Lower lobe of right lung (tissue), 2 donors: ENCODE measurements around the gene NOTCH2. TPM values are rescaled to one million over a fixed set of nuclear protein-coding genes. Genes with fewer than 3 reads are reported as not detected.

ENCODE experiments used
- ATAC-seq, 2 donors: fragments of 200-7000 bp; cut with Tn5 transposase; one replicate each; pipeline ENCODE4 v1.9.1; 2020 to 2022; ENCODE audit warnings: mild to moderate bottlenecking in 2 of 2, moderate library complexity in 2 of 2
- DNase-seq: peaks from one replicate; pipeline ENCODE4 v3.0.0-alpha.2; 2020
- H3K27ac ChIP-seq: fragments of 200-600 bp; one replicate; pipeline ENCODE4 v1.8.0; 2022
- H3K27me3 ChIP-seq: fragments of 200-600 bp; one replicate; pipeline ENCODE4 v1.8.0; 2022; ENCODE audit warnings: low read depth
- H3K36me3 ChIP-seq: fragments of 200-600 bp; one replicate; pipeline ENCODE4 v1.8.0; 2022; ENCODE audit warnings: mild to moderate bottlenecking
- H3K4me1 ChIP-seq: fragments of 200-600 bp; one replicate; pipeline ENCODE4 v1.8.0; 2022
- H3K4me3 ChIP-seq: fragments of 200-600 bp; one replicate; pipeline ENCODE4 v1.8.0; 2022; ENCODE audit warnings: mild to moderate bottlenecking
- H3K9me3 ChIP-seq: fragments of 200-600 bp; one replicate; pipeline ENCODE4 v1.8.0; 2022
- intact Hi-C: fragments of 100-400 bp; cut with DNase I; formaldehyde crosslinking; loops from one replicate; pipeline ENCODE4 v1.11.0; 2022
- total RNA-seq: library from RNA; stranded (reverse); fragmentation: NEBNext Ultra II Directional; extraction: Animal tissue kit (Norgen Biotek cat#: 25700); gene quantifications from one replicate; pipeline ENCODE4 v1.2.1, GENCODE V29; 2021
- TF ChIP-seq, protein P1 (sequence below): fragments of 200-600 bp; IDR thresholded peaks from one replicate; pipeline ENCODE4 v1.8.0; 2022; ENCODE audit warnings: antibody characterized with exemption, mild to moderate bottlenecking
- donor health status: DM: no; HTN: yes; CAD: no; lungs with severe emphysema.

The NOTCH2 gene
- total RNA-seq, 1 donor from 2014 or later = 101 TPM

DNA sequence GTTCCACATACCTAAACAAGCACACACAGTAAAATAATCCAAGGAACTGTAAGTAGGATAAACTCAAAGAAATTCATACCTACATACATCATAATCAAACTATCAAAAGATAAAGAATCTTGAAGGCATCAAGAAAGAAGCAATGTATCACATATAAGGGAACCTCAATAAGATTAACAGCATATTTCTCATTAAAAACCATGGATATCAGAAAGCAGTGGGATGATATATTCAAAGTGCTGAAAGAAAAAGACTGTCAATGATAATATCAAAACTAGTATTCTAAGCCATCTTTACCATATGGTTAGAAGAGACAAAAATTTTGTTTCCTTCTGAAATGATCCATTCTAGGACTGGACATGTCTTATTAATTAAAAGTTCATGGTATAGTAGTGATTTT lies 136.1 kb downstream of the NOTCH2 start:
- intact Hi-C loops = no loop called here
- Histone ChIP-seq H3K27me3 (no peaks in the 10 kb centered on the region), H3K9me3 (no peaks in the 10 kb centered on the region), H3K36me3 (peaks cover 66% of the 10 kb centered on the region), H3K4me3 (no peak overlapping the region), H3K27ac (no peak overlapping the region), H3K4me1 (no peaks in the 10 kb centered on the region)
- TF ChIP-seq, protein P1, sequence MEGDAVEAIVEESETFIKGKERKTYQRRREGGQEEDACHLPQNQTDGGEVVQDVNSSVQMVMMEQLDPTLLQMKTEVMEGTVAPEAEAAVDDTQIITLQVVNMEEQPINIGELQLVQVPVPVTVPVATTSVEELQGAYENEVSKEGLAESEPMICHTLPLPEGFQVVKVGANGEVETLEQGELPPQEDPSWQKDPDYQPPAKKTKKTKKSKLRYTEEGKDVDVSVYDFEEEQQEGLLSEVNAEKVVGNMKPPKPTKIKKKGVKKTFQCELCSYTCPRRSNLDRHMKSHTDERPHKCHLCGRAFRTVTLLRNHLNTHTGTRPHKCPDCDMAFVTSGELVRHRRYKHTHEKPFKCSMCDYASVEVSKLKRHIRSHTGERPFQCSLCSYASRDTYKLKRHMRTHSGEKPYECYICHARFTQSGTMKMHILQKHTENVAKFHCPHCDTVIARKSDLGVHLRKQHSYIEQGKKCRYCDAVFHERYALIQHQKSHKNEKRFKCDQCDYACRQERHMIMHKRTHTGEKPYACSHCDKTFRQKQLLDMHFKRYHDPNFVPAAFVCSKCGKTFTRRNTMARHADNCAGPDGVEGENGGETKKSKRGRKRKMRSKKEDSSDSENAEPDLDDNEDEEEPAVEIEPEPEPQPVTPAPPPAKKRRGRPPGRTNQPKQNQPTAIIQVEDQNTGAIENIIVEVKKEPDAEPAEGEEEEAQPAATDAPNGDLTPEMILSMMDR = no peak
- ATAC-seq (no peak), DNase-seq (no peak)

DNA sequence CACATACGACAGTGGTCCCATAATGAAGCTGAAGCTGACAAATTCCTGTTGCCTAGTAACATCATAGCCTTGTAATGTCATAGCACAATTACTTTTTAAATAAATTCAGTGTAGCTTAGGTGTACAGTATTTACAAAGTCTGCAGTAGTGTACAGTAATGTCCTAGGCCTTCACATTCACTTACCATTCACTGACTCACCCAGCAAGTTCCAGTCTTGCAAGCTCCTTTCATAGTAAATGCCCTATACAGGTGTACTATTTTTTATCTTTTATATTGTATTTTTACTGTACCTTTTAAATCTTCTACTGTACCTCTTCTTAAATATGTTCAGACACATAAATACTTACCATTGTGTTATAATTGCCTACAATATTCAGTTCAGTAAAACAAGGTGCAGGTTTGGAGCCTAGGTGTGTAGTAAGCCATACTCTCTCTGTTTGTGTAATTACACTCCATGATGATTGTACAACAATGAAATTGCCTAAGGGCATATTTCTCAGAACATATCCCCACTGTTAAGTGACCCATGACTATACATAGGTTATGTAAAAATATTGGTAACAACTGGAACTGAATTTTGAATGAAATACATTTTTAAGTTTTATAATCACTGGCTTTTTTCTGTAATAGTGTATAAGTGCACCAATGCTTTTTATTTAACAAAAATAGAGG lies 139.7 kb downstream of the NOTCH2 start:
- Histone ChIP-seq H3K9me3 (no peaks in the 10 kb centered on the region), H3K4me3 (no peak overlapping the region), H3K27me3 (no peaks in the 10 kb centered on the region), H3K4me1 (no peaks in the 10 kb centered on the region), H3K27ac (no peak overlapping the region), H3K36me3 (peaks cover 67% of the 10 kb centered on the region)
- TF ChIP-seq, protein P1 = no peak
- no peak for ATAC-seq
- intact Hi-C loops = no loop called here
- no peak for DNase-seq

DNA sequence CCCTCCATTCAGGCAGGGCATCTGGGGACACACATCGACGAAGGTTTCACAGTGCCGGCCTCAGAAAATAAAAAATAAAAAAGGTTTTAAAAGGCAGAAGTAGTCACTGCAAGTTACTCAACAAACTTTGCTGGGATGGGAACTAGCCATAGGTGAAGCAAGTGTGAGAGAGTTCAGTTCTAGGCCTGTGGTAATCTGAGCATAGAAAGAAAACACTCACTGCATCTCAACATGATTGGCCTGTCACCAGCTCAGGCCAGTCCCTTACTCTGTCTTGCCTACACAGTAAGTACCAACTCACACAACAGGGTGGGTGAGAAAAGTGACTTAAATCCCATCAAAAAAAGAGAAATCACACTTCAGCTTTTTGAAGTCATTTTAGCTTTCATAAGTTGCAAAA lies 142.9 kb downstream of the NOTCH2 start:
- Histone ChIP-seq H3K4me3 (no peak overlapping the region), H3K4me1 (no peaks in the 10 kb centered on the region), H3K27ac (no peak overlapping the region), H3K27me3 (no peaks in the 10 kb centered on the region), H3K9me3 (no peaks in the 10 kb centered on the region), H3K36me3 (peaks cover 82% of the 10 kb centered on the region)
- TF ChIP-seq, protein P1 = no peak
- DNase-seq = no peak
- intact Hi-C loops = no loop called here
- ATAC-seq = peak; percentile 39 to 58

DNA sequence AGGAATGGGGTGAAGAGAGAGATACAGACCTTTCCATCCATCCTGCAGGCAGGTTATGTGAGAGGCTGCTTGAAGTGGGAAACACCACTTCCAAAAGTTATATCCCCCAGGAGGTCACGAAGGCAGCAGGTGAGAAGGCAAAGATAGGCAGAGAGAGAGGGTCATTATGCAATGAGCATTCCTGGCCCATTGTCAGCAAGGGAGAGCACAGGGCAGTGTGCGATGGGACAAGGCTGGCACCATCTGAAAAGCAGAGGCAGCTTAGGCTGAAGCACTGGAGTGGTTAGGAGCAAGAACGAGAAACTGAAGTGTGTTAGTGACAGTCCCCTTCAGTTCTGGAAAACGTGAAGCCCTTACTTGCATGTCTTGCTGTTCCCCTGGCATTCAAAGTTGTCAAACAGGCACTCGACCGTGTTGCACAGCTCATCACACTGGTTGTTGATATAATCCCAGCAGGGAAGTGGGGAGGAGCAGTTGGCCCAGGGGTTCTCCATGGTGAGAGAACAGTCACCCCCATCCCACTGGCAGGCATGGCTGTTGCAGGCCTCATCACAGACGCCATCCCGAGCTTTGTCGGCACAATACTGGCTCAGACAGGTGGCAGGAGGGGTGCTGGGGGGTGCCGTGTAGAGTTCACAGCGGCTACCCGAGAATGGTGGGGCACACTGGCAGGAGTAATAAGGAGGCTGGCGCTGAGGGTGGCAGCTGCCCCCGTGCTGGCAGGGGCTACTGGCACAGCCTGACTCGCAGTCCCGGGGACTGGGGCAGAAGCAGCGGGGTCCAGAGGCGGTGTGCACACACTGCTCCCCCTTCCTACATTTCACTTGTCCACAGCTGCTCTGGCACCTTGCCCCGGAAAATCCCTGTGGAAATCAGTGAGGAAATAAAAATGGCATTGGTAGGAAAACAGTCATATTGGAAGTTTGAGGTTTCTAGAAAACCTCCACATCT lies 144.2 kb downstream of the NOTCH2 start:
- Histone ChIP-seq H3K27ac (no peak overlapping the region), H3K4me3 (no peak overlapping the region), H3K36me3 (peaks cover 95% of the 10 kb centered on the region), H3K4me1 (no peaks in the 10 kb centered on the region), H3K27me3 (no peaks in the 10 kb centered on the region), H3K9me3 (no peaks in the 10 kb centered on the region)
- ATAC-seq (no peak), DNase-seq (no peak)
- TF ChIP-seq, protein P1 = no peak
- intact Hi-C loops = no loop called here

DNA sequence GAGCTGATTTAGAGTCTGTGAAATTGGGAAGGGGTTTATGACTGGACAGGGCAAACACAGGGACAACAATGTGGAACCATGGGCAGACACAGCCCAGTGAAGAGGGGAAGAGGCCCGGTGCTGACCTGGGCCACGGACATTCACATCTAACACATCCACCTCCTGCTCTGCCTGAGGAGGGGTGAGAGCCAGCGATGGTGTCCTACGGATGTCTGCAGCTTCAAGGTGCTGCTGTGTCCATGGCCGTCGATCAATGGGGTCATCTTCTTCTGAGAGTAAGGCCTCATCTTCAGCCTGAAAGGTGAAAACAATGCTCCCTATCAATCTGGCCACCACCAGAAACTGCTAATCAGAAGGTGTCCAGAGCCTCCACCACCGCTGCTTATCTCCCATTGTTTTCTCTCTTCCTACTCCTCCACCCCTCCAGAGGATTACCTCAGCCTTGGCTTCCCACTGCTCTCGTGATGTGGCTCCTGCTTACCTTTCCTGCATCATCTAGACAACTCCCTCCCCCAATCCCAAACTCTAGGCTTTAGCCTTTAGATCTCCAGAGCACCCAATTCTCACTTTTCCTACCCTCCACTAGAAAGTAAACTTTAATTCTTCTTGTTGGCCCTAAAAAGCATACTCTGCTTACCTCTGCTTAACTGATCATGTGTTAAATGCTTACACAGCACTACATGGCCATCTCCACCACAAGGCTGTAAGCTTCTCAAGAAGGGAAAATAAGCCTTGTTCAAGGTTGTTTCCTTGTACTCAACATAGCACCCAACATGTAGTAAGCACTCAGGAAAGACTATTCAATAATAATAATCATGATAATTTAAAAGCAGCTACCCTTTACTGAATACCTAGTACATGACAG lies 149.1 kb downstream of the NOTCH2 start:
- intact Hi-C loops = no loop called here
- ATAC-seq (no peak), DNase-seq (no peak)
- TF ChIP-seq, protein P1 = no peak
- Histone ChIP-seq H3K27me3 (no peaks in the 10 kb centered on the region), H3K4me1 (no peaks in the 10 kb centered on the region), H3K4me3 (no peak overlapping the region), H3K27ac (no peak overlapping the region), H3K36me3 (peaks cover 99% of the 10 kb centered on the region), H3K9me3 (no peaks in the 10 kb centered on the region)
